A549 (cell line): Measurements from ENCODE around the gene HOXA7. TPM values are rescaled to one million over a fixed set of nuclear protein-coding genes. Genes with fewer than 3 reads are reported as not detected.

Experiments
- ATAC-seq, 2 experiments: fragments of 200-7000 bp in 1 of 2; fragments of >200 bp in 1 of 2; cut with Nextera tagmentation in 1 of 2; cut with Tn5 transposase in 1 of 2; 3 replicates each; pipeline versions ENCODE4 v1.8.0 to v1.9.1; 2018 to 2020; ENCODE audit warnings: mild to moderate bottlenecking in 1 of 2, moderate library complexity in 1 of 2
- CTCF ChIA-PET: fragments of 300-600 bp; sonication (Branson Sonifier 250); formaldehyde crosslinking; extraction: SDS; loops from one replicate; lab custom pipeline; 2021; ENCODE audit warnings: antibody characterized with exemption, inconsistent platforms; lab: Yijun Ruan, JAX
- POLR2A ChIA-PET: fragments of 350-600 bp; formaldehyde crosslinking; extraction: SDS; loops from one replicate; lab custom pipeline; 2021; ENCODE audit warnings: antibody characterized with exemption, inconsistent platforms; lab: Yijun Ruan, JAX
- DNase-seq, 2 experiments: peaks; one replicate each; pipeline versions ENCODE4 v3.0.0 to v3.0.0-alpha.2; 2011 to 2016; ENCODE audit warnings: low read depth in 1 of 2, low spot score in 1 of 2
- FAIRE-seq: peaks from 2 replicates; lab custom pipeline; 2011; peaks lifted over from hg19 to GRCh38; lab: Jason Lieb, UNC
- H3K27ac ChIP-seq, 2 experiments: fragments of >200 bp; sonication (Bioruptor Twin); formaldehyde crosslinking; 3 replicates each; pipeline ENCODE4 v1.5.1; 2016 to 2017
- H3K4me1 ChIP-seq: fragments of >200 bp; sonication (Bioruptor Twin); formaldehyde crosslinking; 3 replicates; pipeline ENCODE4 v1.6.1; 2016
- H3K4me2 ChIP-seq: fragments of >200 bp; sonication (Bioruptor Twin); formaldehyde crosslinking; 3 replicates; pipeline ENCODE4 v1.6.1; 2016
- H3K4me3 ChIP-seq: fragments of >200 bp; sonication (Bioruptor Twin); formaldehyde crosslinking; 3 replicates; pipeline ENCODE4 v1.5.1; 2016
- H3K9me3 ChIP-seq: fragments of >200 bp; sonication (Bioruptor Twin); formaldehyde crosslinking; 3 replicates; pipeline ENCODE4 v1.6.1; 2016
- CHD2 ChIP-seq: fragments of 150-350 bp; IDR thresholded peaks from 2 replicates; pipeline ENCODE4 v1.6.1; 2014; ENCODE audit warnings: low read length; ENCODE audit not compliant: partially characterized antibody
- CTCF ChIP-seq: fragments of >200 bp; sonication (Bioruptor Twin); formaldehyde crosslinking; IDR thresholded peaks from 3 replicates; pipeline ENCODE4 v1.5.1; 2016
- ELK1 ChIP-seq: fragments of 150-350 bp; IDR thresholded peaks from 2 replicates; pipeline ENCODE4 v1.6.1; 2014; ENCODE audit warnings: low read depth, mild to moderate bottlenecking, low read length
- EP300 ChIP-seq, 2 experiments: fragments of >200 bp; sonication (Bioruptor Twin); formaldehyde crosslinking; IDR thresholded peaks; 2 replicates in 1 of 2; 3 replicates in 1 of 2; pipeline ENCODE4 v1.6.1; 2016 to 2017
- FOXS1 ChIP-seq: fragments of 250-450 bp; sonication (Bioruptor Pico); IDR thresholded peaks from 2 replicates; pipeline ENCODE4 v1.5.0; 2020; ENCODE audit warnings: mild to moderate bottlenecking, moderate library complexity
- GATA3 ChIP-seq: IDR thresholded peaks from 2 replicates; pipeline ENCODE4 v1.6.1; 2012; ENCODE audit warnings: borderline replicate concordance
- HES2 ChIP-seq: fragments of >200 bp; sonication (Bioruptor Twin); formaldehyde crosslinking; IDR thresholded peaks from 2 replicates; pipeline ENCODE4 v1.6.1; 2016
- HOXB13 ChIP-seq: fragments of 250-450 bp; sonication (Bioruptor Pico); IDR thresholded peaks from 2 replicates; pipeline ENCODE4 v1.5.0; 2020; ENCODE audit warnings: low read depth, mild to moderate bottlenecking, moderate library complexity
- KDM1A ChIP-seq: fragments of 200-600 bp; sonication (generic); IDR thresholded peaks from 2 replicates; pipeline ENCODE4 v1.6.1; 2016; ENCODE audit warnings: low read depth, mild to moderate bottlenecking
- KDM5A ChIP-seq: fragments of 200-600 bp; sonication (generic); IDR thresholded peaks from 2 replicates; pipeline ENCODE4 v1.6.1; 2016; ENCODE audit warnings: antibody characterized with exemption, mild to moderate bottlenecking
- MAX ChIP-seq: IDR thresholded peaks from 2 replicates; pipeline ENCODE4 v1.6.1; 2012
- MAZ ChIP-seq: fragments of 150-350 bp; IDR thresholded peaks from 2 replicates; pipeline ENCODE4 v1.6.1; 2014; ENCODE audit warnings: antibody characterized with exemption, low read depth, low read length, borderline replicate concordance
- NR3C1 ChIP-seq: fragments of >200 bp; sonication (Bioruptor Twin); formaldehyde crosslinking; IDR thresholded peaks from 3 replicates; pipeline ENCODE4 v1.6.1; 2017
- RFX5 ChIP-seq: fragments of 450-650 bp; IDR thresholded peaks from 2 replicates; pipeline ENCODE4 v1.7.1; 2014; ENCODE audit warnings: antibody characterized with exemption, mild to moderate bottlenecking, moderate library complexity
- SMC3 ChIP-seq: fragments of >200 bp; sonication (Bioruptor Twin); formaldehyde crosslinking; IDR thresholded peaks from 3 replicates; pipeline ENCODE4 v1.6.1; 2018; ENCODE audit warnings: inconsistent platforms
- ZC3H11A ChIP-seq: fragments of 450-650 bp; IDR thresholded peaks from 2 replicates; pipeline ENCODE4 v1.6.1; 2014; ENCODE audit warnings: antibody characterized with exemption, mild to moderate bottlenecking
- ZNF302 ChIP-seq: fragments of 250-450 bp; sonication (Bioruptor Pico); IDR thresholded peaks from 2 replicates; pipeline ENCODE4 v1.9.0; 2021; ENCODE audit warnings: inconsistent platforms, mild to moderate bottlenecking, moderate library complexity
- WGBS: methylation state at CpG from one replicate; pipeline ENCODE4 v1.1.6; 2017; ENCODE audit errors: missing lambda C conversion rate; 5-methylcytosine and 5-hydroxymethylcytosine counted together
- polyA plus RNA-seq, 4 experiments: library from polyadenylated mRNA; depleted of rRNA in 3 of 4; stranded (reverse); fragments of >200 nt; fragmentation: RNase III in 1 of 4; extraction: RNeasy Plus Mini Kit Qiagen cat#74134 plus additional on column Dnase treatment in 1 of 4; gene quantifications; 2 replicates in 3 of 4; 3 replicates in 1 of 4; pipeline ENCODE4 v1.2.3, GENCODE V29; 2011 to 2017

Gene HOXA7
- polyA plus RNA-seq, 2 of the 4 experiments (the other 2 are of a cell fraction), result 4.1 to 4.8 TPM

GRCh38 chr7:27144781-27145164 is 11.7 kb downstream of the HOXA7 start:
- DNase-seq, result no peak
- ChIA-PET POLR2A (no interaction called here), CTCF (interaction anchor here (0.6 to 11.1 kb wide), 21 partner anchors 10 to 769 kb away, joined by 3 to 160 read pairs (median 5); partner anchors contain the start of genes HOXA4, HOXA7 and HOXA9)
- whole genome bisulfite sequencing, result 95% methylated on average over 31 of the region's 31 CpGs
- Histone ChIP-seq H3K27ac (no peak overlapping the region), H3K4me1 (peaks cover 15% of the 10 kb centered on the region), H3K9me3 (no peaks in the 10 kb centered on the region), H3K4me2 (no peak overlapping the region), H3K4me3 (no peak overlapping the region)
- no peak for ATAC-seq
- no peak for FAIRE-seq
- no peak for TF ChIP-seq GATA3
- no peak for TF ChIP-seq FOXS1
- no peak for TF ChIP-seq EP300 (IDR thresholded peaks at IDR 0.05)
- no peak for TF ChIP-seq SMC3
- TF ChIP-seq RFX5, result no peak
- no peak for TF ChIP-seq MAX
- TF ChIP-seq KDM1A, result no peak
- TF ChIP-seq CHD2, result no peak
- no peak for TF ChIP-seq HOXB13
- TF ChIP-seq HES2, result no peak
- no peak for TF ChIP-seq KDM5A
- TF ChIP-seq MAZ, result no peak
- TF ChIP-seq ELK1, result no peak
- TF ChIP-seq NR3C1, result no peak
- TF ChIP-seq ZNF302, result no peak

- Histone ChIP-seq H3K4me2 (peak overlapping the region; percentile 87; the same call in 2 of the 3 replicates), H3K27ac (peak overlapping the region; percentile 31 to 58; a peak in 2 of 6 replicates), H3K4me1 (peaks cover 9% of the 10 kb centered on the region), H3K4me3 (0 out of 3 replicates have a peak overlapping the region, but pooled peaks have one; percentile 26), H3K9me3 (no peaks in the 10 kb centered on the region)
- ATAC-seq (no peak), DNase-seq (no peak), FAIRE-seq (no peak)
- TF ChIP-seq CTCF, result peak; percentile 7; the same call in 1 of the 3 replicates
- TF ChIP-seq ZC3H11A, result no peak
- TF ChIP-seq SMC3, result 0 out of 3 replicates have a peak, but pooled peaks have one; percentile 3
- WGBS, result 57% methylated on average over 38 of the region's 40 CpGs
- ChIA-PET POLR2A (interaction anchor here (0.7 to 1.3 kb wide), 6 partner anchors 13 to 444 kb away, joined by 3 to 7 read pairs (median 4); partner anchors contain the start of genes HOXA7 and SKAP2), CTCF (interaction anchor here (0.8 to 11.1 kb wide), 37 partner anchors 7 to 906 kb away, joined by 3 to 160 read pairs (median 5); partner anchors contain the start of genes HOXA3, HOXA4, HOXA7 and HOXA9)
Observed at GRCh38 chr7:27143950-27144780, 12.3 kb downstream of the HOXA7 start.
